Keratinocyte (primary cell): ENCODE measurements around the gene RHOF.
"Not testable (repeated sequence)": the region's sequence is repeated elsewhere in the genome, so short reads cannot be mapped to it uniquely, and the experiment has no call there.

Experiments used
- CTCF ChIP-seq, 3 experiments: IDR thresholded peaks in 1 of 3; conservative IDR thresholded peaks in 1 of 3; optimal IDR thresholded peaks in 1 of 3; 2 replicates in 2 of 3; 3 replicates in 1 of 3; pipeline versions ENCODE3 to v1.5.1; 2011; ENCODE audit warnings: low read length in 3 of 3, mild to moderate bottlenecking in 3 of 3, moderate library complexity in 2 of 3, control low read depth in 1 of 3, inconsistent platforms in 1 of 3; ENCODE audit not compliant: insufficient read depth in 2 of 3; ENCODE audit errors: extremely low read depth in 1 of 3
- EZH2 ChIP-seq: IDR thresholded peaks from one replicate; pipeline ENCODE4 v1.6.1; 2012; ENCODE audit warnings: inconsistent platforms, mild to moderate bottlenecking, low read length, moderate library complexity

GRCh38 chr12:121745545-121745944 lies 47.9 kb downstream of the RHOF start:
- TF ChIP-seq CTCF (optimal IDR thresholded peaks at IDR 0.05 in 1 of 3, IDR thresholded peaks at IDR 0.05 in 1 of 3, conservative IDR thresholded peaks at IDR 0.05 in 1 of 3; ENCODE audit: extremely low read depth in 1 of 3, insufficient read depth in 2 of 3, low read length in 3 of 3); EZH2: not testable (repeated sequence)
